ENCODE measurements around the gene TIMM50. TPM values are rescaled to one million over a fixed set of nuclear protein-coding genes. Genes with fewer than 3 reads are reported as not detected.

TIMM50 gene
- total and polyA plus RNA-seq, 2 of the 8 experiments (the other 6 are each of a cell fraction or from before 2014, with no cell fraction given): 155 to 187 TPM

- H2BK120ac ChIP-seq (replicated peaks; ENCODE audit: low read depth, low read length): no peak overlapping the region
- H3K79me2 ChIP-seq (ENCODE audit: control insufficient read depth in 1 of 2, insufficient read depth in 2 of 2, low read length in 2 of 2): no peaks in the 10 kb centered on the region
- H4K20me1 ChIP-seq (replicated peaks in 1 of 2; ENCODE audit: control insufficient read depth in 1 of 2, insufficient read depth in 2 of 2, low read length in 2 of 2): peaks cover 0 to 3% of the 10 kb centered on the region in 2 experiments
- H2BK12ac ChIP-seq (ENCODE audit: low read depth, low read length): no peak overlapping the region
- no peak overlapping the region for H4K91ac ChIP-seq (replicated peaks; ENCODE audit: insufficient read length, low read length)
- no peak overlapping the region for H3K18ac ChIP-seq (ENCODE audit: extremely low read depth, low read length)
- CTCF ChIA-PET (ENCODE audit: partially characterized antibody): interaction anchor here (0.8 to 1.2 kb wide), 4 partner anchors 10 to 256 kb away, joined by 3 to 5 read pairs (median 4); no protein-coding TSS in a partner anchor
- no peaks in the 10 kb centered on the region for H3K36me3 ChIP-seq (ENCODE audit: control insufficient read depth in 2 of 4, insufficient read depth in 4 of 4, low read length in 3 of 4)
- H2BK15ac ChIP-seq (ENCODE audit: low read length): no peak overlapping the region
- no peak overlapping the region; a peak in 1 of 4 replicates for H3K4me2 ChIP-seq (ENCODE audit: insufficient read depth in 1 of 2, low read depth in 2 of 2, low read length in 2 of 2)
- FAIRE-seq: no peak
- DNase-seq (ENCODE audit: low read depth in 1 of 2, low spot score in 2 of 2): no peak
- H4K8ac ChIP-seq (ENCODE audit: extremely low read depth, insufficient read depth, low read length): no peak overlapping the region
- no peak overlapping the region for H3K4me3 ChIP-seq (ENCODE audit: extremely low read depth in 1 of 4, insufficient read depth in 2 of 4, low read depth in 3 of 4, low read length in 4 of 4)
- no peak overlapping the region for H2AFZ ChIP-seq (ENCODE audit: low read length)
- H3K23me2 ChIP-seq (ENCODE audit: low read depth, low read length): peaks cover 7% of the 10 kb centered on the region
- no peak overlapping the region for H3K56ac ChIP-seq (replicated peaks; ENCODE audit: insufficient read length, low read depth, low read length)
- H3K9ac ChIP-seq (replicated peaks in 1 of 4; ENCODE audit: extremely low read depth in 1 of 4, low read depth in 3 of 4, low read length in 3 of 4): no peak overlapping the region
- H2BK5ac ChIP-seq (ENCODE audit: low read depth, low read length): no peak overlapping the region
- H3K79me1 ChIP-seq (ENCODE audit: low read depth, low read length): no peaks in the 10 kb centered on the region
- no peak overlapping the region for H2AK5ac ChIP-seq (ENCODE audit: low read depth, low read length)
- H2BK20ac ChIP-seq (ENCODE audit: low read length): no peak overlapping the region
- H3K9me3 ChIP-seq (ENCODE audit: insufficient read depth in 2 of 2, low read depth in 1 of 2, low read length in 1 of 2): peaks cover 0 to 6% of the 10 kb centered on the region in 2 experiments; a peak in 1 of 4 replicates
- no peak overlapping the region for H3K4ac ChIP-seq (replicated peaks; ENCODE audit: insufficient read length, low read depth, low read length)
- H3K4me1 ChIP-seq (replicated peaks in 1 of 4; ENCODE audit: control insufficient read depth in 3 of 4, insufficient read depth in 4 of 4, low read length in 3 of 4): peaks cover 0 to 4% (median 0%) of the 10 kb centered on the region in 4 experiments; a peak in 2 of 7 replicates
- 92% methylated on average over 9 of the region's 9 CpGs; no CpG with 5 or more reads in 1 of the 2 experiments for WGBS, 2 experiments (ENCODE audit: extremely low coverage in 1 of 2, insufficient coverage in 1 of 2, insufficient read length in 1 of 2, insufficient replicate concordance in 2 of 2, low coverage in 1 of 2, low lambda C conversion rate in 2 of 2, missing lambda C conversion rate in 1 of 2)
- POLR2A ChIA-PET (ENCODE audit: partially characterized antibody): interaction anchor here (0.6 to 3.4 kb wide), 6 partner anchors 8 to 81 kb away, joined by 3 to 15 read pairs (median 4); partner anchors contain the start of gene DLL3
- no peak overlapping the region for H4K5ac ChIP-seq (ENCODE audit: insufficient read length, low read depth, low read length)
- H3K27me3 ChIP-seq (replicated peaks in 1 of 4; ENCODE audit: control insufficient read depth in 3 of 4, extremely low read depth in 1 of 4, insufficient read depth in 3 of 4, low read length in 3 of 4): peaks cover 25 to 57% (median 52%) of the 10 kb centered on the region in 4 experiments
- no peak overlapping the region for H3K27ac ChIP-seq (ENCODE audit: low read depth, low read length)
- no peak overlapping the region for H3K23ac ChIP-seq (ENCODE audit: insufficient read length)
- H3K14ac ChIP-seq (ENCODE audit: insufficient read length): no peak overlapping the region
- TF ChIP-seq E2F6 (IDR thresholded peaks at IDR 0.05): no peak
- TF ChIP-seq CEBPB (IDR thresholded peaks at IDR 0.05; ENCODE audit: low read depth, low read length): no peak
- no peak for TF ChIP-seq POU5F1 (IDR thresholded peaks at IDR 0.05; ENCODE audit: low read depth, low read length)
- no peak for TF ChIP-seq ZNF274 (IDR thresholded peaks at IDR 0.05; ENCODE audit: borderline replicate concordance, extremely low read depth, low read length)
- no peak for TF ChIP-seq TAF7 (optimal IDR thresholded peaks at IDR 0.05; ENCODE audit: borderline replicate concordance, low read depth, low read length)
- no peak for TF ChIP-seq GTF2F1 (IDR thresholded peaks at IDR 0.05; ENCODE audit: borderline replicate concordance, low read depth, low read length)
- no peak for TF ChIP-seq CHD1 (IDR thresholded peaks at IDR 0.05; ENCODE audit: low read depth, low read length)
- no peak for TF ChIP-seq CHD2 (IDR thresholded peaks at IDR 0.05; ENCODE audit: low read length)
- no peak for TF ChIP-seq MAFK (IDR thresholded peaks at IDR 0.05; ENCODE audit: low read depth, low read length)
- TF ChIP-seq TAF1 (IDR thresholded peaks at IDR 0.05; ENCODE audit: low read depth, low read length): no peak
- no peak for TF ChIP-seq BACH1 (IDR thresholded peaks at IDR 0.05; ENCODE audit: low read length)
- no peak for TF ChIP-seq RAD21 (IDR thresholded peaks at IDR 0.05 in 1 of 2, conservative IDR thresholded peaks at IDR 0.05 in 1 of 2; ENCODE audit: low read depth in 2 of 2, low read length in 2 of 2)
- no peak for TF ChIP-seq TCF12 (IDR thresholded peaks at IDR 0.05; ENCODE audit: low read depth, low read length)
- TF ChIP-seq NANOG (IDR thresholded peaks at IDR 0.05; ENCODE audit: insufficient read depth, low read depth, low read length, poor library complexity, severe bottlenecking): no peak
Measured at GRCh38 chr19:39508629-39509028, 28.0 kb downstream of the TIMM50 start.

Data from H1 (cell line).